HG03439 (cell line): ENCODE measurements around the gene CDC73.

Experiments
- ATAC-seq: cut with Tn5 transposase; IDR thresholded peaks from one replicate; pipeline ENCODE4 v1.9.1; 2021; ENCODE audit warnings: mild to moderate bottlenecking, moderate library complexity; ENCODE audit not compliant: unreplicated experiment

The CDC73 gene

DNA sequence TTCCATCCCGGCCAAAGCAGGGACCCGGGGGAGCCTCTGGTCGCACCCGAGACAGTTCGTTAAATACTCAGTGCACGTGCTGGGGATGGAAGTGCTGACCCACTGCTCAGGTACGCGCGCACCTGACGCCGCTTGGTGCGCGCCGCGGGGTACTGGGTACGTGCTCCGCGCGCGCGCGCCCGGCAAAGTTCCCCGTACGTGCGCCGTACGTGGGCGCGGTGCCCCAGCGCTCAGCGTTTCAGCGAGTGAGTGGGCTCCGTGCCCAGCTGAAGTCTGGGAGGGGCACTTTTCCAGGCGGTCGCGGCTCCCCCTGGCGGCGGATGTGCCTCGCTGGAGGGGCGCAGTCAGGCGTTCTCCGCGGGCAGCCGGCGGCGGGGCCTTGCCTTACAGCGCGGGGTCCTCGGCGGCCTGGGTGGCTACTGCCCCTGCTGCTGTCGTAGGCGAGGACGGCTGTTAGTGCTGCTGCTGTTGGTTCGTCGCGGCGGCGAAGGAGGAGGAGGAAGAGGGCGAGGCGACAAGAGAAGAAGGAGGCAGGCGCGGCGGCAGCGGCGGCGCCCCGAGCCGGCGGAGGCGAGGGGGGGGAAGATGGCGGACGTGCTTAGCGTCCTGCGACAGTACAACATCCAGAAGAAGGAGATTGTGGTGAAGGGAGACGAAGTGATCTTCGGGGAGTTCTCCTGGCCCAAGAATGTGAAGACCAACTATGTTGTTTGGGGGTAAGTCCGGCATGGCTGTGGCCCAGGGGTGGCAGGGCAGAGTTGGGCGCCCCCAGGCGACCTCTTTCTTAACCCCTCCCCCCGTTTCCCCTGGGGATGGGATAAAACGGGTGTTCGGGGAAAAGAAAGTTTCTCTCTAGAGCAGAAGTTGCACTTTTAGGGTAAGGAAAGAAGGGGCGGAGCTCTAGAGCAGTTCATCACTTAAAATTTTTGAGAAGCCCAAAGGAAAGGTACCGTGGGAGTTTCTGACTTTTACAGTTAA, at the start of gene CDC73:
CDC73 (plus strand) TSS at position 416 of the 978 bp plus-strand sequence; CDS start at position 586, 170 bp downstream.
- peak; percentile 95 for ATAC-seq

DNA sequence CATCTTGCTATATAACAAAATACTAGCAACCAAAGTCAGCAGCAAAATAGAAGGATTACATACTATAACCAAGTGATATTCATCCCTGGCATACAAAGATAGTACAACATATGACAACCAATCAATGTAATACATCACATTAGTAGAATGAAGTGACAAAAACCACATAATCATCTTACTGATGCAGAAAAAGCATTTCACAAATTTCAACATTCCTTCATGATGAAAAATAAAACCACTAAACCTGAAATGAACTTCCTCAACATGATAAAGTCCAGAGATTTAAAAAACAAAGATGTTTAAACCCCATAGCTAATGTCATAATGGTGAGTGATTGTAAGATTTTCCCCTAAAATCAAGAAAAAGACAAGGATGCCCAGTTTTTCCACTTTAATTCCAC, 43.8 kb upstream of the CDC73 start:
- no peak for ATAC-seq

DNA sequence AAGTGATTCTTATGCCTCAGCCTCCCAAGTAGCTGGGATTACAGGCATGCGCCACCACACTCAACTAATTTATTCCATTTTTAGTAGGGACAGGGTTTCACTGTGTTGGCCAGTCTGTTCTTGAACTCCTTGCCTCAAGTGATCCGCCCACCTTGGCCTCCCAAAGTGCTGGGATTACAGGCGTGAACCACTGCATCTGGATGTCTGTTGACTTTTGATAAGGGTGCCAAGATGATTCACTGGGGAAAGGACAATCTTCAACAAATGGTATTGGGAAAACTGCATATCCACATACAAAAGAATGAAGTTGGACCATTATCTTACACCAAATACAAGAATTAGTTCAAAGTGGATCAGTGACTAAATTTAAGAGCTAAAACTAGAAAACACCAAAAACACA, 42.6 kb upstream of the CDC73 start:
- no peak for ATAC-seq

DNA sequence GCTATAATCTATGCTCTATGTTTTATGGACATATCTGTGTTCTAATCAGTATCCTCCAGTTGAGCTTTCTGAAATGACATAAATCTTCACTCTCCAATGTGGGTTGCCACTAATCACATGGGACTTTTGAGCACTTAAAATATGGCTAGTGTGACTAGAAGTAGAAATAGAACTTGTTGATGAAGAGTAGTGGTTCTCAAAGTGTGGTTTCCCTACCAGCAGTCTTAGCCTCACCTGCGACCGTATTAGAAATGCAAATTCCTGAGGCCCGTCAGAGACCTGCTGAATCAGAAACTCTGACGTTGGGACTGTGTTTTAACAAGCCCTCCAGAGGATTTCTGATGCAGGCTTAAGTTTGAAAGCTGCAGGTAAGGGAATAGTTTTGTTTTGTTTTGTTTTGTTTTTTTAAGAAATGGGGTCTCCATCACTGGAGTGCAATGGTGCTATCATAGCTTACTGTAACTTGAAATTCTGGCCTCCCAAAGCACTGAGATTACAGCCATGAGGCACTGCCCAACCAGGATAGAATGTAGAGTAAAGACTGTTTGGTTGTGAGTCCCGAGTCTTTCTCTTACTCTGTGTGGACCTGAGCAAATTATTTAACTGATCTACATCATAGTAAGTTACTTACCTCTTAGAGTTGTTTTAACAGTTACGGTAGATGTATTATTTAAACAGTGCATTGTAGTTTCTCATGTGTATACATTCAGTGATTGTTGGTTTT, 38.3 kb upstream of the CDC73 start:
- peak; percentile 98 for ATAC-seq

DNA sequence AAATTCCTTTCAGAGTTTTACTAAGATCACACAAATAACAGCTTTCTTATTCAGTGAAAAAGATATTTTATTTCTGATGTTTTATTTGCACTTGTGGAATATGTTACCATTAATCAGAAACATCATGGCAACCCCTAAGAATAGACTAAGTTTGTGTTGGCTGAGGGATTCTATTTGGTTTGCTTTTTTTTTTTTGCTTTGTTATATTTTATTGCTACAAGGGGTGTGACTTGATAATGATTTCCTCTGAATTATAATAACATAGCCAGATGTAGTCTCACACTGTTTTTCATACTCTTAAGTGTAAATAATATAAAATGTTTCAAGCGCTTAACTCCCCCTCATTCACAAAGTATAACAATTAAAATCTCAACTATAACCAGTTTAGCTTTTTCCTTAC, 36.6 kb upstream of the CDC73 start:
- ATAC-seq, result no peak

DNA sequence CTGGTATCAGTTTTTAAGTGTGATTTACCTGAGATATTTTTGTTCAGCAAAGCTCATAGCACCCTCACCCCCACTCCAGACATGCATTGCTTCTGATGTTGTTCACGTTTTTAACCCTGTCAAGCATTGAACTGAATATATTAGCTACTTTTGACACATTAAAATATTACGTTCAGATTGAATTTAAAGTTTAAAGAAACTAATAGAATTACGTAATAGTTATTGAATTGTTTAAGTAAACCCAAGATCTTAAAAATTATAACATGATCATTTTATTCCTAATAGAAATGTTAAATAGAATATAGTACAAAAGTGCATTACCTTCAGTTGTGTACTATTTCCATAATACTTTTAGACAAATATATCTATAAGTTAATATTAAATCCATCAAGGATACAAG, 35.5 kb upstream of the CDC73 start:
- ATAC-seq, result no peak

DNA sequence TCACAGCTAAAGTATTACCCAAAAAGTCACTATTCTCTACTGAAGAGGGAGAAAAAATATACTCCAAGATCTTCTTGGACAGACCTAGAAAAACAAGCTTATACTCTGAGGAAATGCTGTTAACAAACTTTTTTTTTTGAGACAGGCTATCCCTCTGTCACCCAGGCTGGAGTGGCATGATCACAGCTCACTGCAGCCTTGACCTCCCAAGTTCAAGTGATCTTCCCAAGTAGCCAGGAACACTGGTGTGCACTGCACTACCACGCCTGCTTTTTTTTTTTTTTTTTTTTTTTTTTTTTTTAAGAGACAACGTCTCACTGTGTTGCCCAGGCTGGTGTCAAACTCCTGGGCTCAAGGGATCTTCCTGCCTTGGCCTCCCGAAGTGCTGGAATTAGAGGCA, 33.9 kb upstream of the CDC73 start:
- ATAC-seq, result no peak

DNA sequence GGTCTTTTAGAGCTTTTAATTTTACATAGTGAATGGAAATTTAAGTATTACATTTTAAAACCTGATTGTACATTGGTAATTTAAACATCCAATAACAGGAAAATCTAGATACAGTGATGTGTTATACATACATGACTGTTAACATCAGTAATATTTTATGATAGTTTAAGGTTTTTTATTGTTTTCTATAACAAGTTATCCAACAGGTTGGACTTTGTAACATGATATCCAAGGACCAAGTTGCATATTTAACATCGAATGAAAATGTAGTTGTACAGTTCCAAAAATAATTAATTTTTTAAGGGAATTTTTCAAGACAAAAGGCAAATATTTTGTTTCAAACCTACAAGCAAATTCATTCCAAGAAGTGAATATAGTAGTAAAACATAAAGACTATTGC, 31.0 kb upstream of the CDC73 start:
- ATAC-seq, result no peak

DNA sequence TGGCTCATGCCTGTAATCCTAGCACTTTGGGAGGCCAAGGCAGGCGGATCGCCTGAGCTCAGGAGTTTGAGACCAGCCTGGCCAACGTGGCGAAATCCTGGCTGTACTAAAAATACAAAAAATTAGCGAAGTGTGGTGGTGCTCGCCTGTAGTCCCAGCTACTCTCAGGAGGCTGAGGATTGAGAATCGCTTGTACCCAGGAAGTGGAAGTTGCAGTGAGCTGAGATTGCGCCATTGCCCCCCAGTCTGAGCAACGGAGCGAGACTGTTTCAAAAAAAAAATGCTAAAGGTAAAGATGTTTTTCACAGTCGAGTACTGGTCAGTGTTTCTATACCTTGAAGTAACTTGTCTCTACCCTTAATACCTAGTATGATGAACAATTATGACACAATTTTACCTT, 27.7 kb upstream of the CDC73 start:
- ATAC-seq, result no peak

DNA sequence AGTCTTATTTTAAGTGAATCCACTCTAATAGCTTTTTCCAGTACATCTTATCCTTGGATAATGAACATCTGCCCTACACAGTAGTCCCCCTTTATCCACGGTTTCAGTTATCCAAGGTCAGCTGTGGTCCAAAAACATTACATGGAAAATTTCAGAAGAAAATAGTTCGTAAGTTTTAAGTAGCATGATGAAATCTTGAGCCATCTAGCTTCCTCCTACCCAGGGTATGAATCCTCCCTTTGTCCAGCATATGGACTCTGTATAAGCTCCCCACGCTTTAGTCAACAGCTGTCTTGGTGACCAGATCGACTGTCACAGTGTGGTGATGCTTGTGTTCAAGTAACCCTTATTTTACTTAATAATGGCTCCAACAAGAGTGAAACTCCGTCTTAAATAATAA, 19.2 kb upstream of the CDC73 start:
- no peak for ATAC-seq

DNA sequence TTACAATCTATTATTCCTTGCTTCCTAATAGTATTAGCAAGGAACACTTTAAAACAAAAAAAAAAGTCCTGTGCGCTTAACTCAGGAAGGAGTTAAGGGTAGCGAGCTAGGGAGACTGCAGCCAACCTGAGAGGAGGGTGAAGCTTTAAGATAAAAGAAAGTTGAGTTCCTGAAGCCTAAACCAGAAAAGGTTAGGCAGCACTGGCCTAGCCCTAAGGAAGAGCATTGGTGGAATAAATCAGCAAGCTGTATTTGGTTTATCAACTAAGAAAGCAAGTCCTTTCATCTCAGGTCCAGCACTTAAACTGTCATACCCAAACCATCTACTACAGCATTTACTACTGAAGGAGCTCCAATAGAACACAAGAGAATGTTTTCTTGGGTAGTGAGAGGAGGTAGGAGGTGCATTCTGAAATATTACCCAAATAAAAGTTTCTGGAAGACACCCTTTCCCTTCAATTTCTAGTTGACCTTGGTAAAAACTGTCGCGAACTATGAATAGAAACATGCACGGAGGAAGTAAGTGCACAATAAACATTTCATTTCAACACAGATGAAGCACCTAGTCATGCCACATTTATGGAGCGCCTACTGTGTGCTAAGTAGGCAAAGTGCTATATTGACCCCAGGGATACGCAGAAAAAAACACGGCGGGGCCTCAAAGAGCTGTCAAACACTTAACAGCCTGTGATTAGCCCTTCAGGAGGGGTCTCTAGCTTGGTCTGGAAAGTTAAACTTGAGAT, 17.9 kb upstream of the CDC73 start:
- no peak for ATAC-seq

DNA sequence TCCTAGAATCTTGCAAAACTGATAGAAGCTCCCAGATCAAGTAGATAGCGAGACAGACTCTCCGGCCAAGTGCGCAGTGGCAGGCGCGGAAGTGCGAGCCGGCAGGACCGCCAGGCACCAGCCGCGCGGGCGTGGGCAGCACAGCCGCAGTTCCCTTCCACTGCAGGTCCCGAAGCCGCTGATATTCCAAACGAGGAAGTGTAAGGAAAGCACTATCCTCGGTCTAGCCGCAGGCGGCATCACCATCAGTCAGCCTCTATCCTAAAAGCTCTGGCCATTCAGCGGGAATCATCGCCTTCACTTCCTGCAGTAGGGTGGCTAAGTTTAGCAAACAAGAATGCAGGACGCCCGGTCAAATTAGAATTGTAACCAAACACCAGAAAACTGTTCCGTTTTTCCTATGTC, 17.3 kb upstream of the CDC73 start:
- ATAC-seq, result peak; percentile 40

DNA sequence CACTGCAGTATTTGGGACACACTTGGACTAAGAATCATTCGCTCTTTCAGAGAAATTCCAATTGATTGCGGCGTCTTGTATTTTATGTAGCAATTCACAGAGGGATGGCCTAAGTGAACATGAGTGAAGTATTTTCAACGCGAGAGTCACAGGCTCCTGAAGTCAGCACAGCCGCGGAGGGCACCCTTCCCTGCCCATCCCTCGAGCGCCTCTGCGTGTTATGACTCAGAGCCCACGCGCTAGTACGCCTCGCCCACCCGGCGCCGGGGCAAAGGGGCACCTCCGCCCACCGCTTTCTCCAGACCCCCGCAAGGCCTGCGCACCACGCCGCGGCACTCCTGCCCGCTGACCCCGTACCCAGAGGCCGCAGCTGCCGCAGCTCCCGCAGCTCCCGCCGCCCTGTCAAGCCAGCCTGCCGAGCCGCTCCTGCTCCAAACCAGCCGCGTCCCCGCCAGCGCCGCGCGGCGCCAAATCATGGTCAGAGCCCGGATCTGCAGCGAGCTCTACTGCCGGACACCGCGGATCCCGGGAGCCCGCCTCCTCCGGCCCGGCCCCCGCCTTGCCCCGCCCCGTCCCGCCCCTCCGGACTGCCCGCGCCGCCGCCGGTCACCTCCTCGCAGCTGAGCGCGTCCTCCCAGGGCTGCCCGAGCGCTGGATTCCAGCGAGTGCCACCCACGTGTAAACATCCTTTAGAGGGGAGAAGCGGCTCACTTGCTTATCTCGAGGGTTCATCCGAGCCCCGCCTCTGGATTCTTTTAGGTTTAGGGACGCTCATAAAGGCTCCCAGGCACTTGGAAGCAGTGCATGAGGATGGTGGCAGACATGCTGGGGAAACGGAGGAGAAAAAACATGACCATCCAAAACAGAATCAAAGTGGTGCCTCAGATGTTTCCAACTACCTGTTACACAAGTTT, 16.7 kb upstream of the CDC73 start, which contains the start of gene GLRX2:
GLRX2 (minus strand) TSS at position 508 of the 914 bp plus-strand sequence; CDS start at position 476, 32 bp downstream.
- peak; percentile 93 for ATAC-seq

DNA sequence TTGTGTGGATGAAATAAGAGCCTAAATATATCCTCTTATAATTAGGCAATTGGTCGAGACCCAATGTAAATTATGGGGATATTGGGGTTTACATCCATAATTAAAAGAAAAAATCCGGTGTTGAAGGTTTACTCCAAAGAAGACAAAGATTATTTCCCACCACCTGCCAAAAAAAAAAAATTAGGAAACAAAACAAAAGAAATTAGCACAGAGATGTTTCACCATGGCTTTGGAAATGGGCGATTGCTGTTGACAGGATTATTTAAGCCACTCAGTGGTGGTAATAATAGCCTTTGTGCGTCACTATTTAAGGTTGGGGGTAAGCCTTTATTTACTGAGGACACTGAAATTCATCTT, 16.0 kb upstream of the CDC73 start:
- no peak for ATAC-seq

DNA sequence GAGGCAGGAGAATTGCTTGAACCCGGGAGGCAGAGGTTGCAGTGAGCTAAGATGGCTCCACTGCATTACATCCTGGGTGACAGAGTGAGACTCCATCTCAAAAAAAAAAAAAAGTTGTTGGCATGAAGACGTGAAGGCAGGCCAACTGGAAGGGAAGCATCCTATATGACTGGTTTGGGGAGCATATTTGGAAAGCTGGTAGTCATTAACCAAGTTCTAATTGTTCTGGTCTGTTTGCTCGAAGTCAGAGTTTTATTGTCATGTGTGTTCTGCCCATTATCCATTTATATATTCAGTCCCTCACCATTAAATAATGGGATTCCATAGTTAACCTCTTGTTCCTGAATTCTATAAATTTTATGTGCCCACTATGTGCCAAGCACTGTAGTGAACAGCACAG, 13.4 kb upstream of the CDC73 start:
- no peak for ATAC-seq

DNA sequence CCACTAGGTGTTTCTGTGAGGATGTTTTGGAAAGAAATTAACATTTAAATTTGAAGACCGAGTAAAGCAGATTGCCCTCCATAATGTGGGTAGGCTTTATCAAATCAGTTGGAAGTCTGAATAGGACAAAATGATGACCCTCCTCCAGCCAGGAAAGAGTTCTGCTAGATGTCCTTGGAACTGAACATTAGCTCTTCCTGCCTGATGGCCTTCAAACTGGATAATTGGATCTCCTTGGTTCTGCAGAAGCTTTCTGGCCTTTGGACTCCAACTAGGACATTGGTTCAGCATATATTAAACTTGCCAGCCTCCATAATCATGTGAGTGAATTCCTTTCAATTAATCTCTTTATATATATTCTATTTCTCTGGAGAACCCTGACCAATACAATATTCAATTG, 12.2 kb upstream of the CDC73 start:
- no peak for ATAC-seq

DNA sequence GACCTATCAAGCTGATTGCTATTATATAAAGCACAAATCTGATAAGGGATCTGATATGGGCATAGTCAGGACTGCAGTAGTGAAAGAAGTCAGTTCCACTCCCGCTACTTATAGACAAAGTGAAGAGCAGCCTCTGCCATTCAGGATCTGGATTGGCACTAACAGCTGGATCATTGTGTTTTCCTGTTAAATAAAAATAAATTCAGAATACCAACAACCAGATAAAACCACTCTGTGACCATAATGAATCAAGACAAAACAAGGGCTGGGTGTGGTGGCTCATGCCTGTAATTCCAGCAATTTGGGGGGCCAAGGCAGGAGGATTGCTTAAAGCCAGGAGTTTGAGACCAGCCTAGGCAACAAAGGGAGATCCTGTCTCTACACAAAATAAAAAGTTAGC, 11.6 kb upstream of the CDC73 start:
- ATAC-seq, result no peak

DNA sequence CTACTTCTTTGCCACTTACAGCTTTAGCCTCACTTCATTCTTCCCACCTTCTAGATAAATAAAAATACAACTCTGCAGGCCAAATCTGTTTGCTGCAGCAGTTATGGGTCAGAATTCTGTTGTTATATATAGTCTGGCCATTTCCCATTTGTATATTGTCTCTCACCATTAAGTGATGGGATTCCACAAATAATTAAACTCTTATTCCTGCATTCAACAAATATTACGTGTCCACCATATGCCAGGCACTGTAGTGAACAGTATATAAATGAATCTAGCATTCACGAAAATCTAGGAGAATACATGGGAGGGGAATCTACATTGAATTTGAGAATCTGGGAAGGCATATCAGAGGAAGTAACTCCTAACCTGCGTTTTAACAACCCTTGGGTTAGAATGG, 11.0 kb upstream of the CDC73 start:
- ATAC-seq, result no peak

DNA sequence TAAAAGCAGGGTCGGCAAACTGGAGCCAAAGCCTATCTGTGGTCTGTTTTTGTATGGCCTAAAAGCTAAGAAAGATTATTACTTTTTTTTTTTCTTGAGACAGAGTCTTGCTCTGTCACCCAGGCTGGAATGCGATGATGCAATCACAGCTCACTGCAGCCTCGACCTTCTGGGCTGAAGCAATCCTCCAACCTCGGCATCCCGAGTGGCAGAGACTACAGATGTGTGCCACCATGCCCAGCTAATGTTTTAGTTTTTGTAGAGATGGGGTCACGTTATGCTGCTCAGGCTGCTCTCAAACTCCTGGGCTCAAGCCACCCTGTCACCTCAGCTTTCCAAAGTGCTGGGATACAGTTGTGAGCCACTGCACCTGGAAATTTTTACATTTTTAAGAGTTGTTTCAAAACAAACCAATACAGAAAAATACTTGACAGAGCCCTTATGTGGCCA, 10.2 kb upstream of the CDC73 start:
- no peak for ATAC-seq
